Activated CD4-positive, alpha-beta T cell treated with anti-CD3 and anti-CD28 coated beads, Interleukin-2, amount 10 ng/mL, durations not matched to agents 7 days and 5 days (primary cell): ENCODE results near the gene UMOD. TPM values are rescaled to one million over a fixed set of nuclear protein-coding genes. Genes with fewer than 3 reads are reported as not detected.

Experiments
- CTCF ChIA-PET: fragments of 350-600 bp; sonication (Branson Sonifier 250); formaldehyde crosslinking; loops from one replicate; lab custom pipeline; 2021; ENCODE audit warnings: antibody characterized with exemption; lab: Charles Lee
- POLR2A ChIA-PET: fragments of 350-600 bp; sonication (Branson Sonifier 250); formaldehyde crosslinking; loops from one replicate; lab custom pipeline; 2021; ENCODE audit warnings: antibody characterized with exemption; lab: Charles Lee
- DNase-seq: peaks from one replicate; pipeline ENCODE4 v3.0.0-alpha.2; 2020
- H3K27ac Mint-ChIP-seq: one replicate; pipeline ENCODE4 v1.8.0; 2021; ENCODE audit warnings: mild to moderate bottlenecking, moderate library complexity, mixed read lengths
- H3K27me3 Mint-ChIP-seq: one replicate; pipeline ENCODE4 v1.8.0; 2021; ENCODE audit warnings: mixed read lengths
- H3K36me3 Mint-ChIP-seq: one replicate; pipeline ENCODE4 v1.8.0; 2021; ENCODE audit warnings: low read depth, mixed read lengths
- H3K4me1 Mint-ChIP-seq: one replicate; pipeline ENCODE4 v1.8.0; 2021; ENCODE audit warnings: mixed read lengths
- H3K4me3 Mint-ChIP-seq: one replicate; pipeline ENCODE4 v1.8.0; 2021; ENCODE audit warnings: mild to moderate bottlenecking, moderate library complexity, mixed read lengths
- H3K9me3 Mint-ChIP-seq: one replicate; pipeline ENCODE4 v1.8.0; 2021; ENCODE audit warnings: mixed read lengths
- total RNA-seq, 2 experiments: library from RNA; stranded (reverse); gene quantifications; one replicate each; pipeline ENCODE4 v1.2.3, GENCODE V29; 2021

The UMOD gene
- total RNA-seq, 2 experiments from 2014 or later: not detected

DNA sequence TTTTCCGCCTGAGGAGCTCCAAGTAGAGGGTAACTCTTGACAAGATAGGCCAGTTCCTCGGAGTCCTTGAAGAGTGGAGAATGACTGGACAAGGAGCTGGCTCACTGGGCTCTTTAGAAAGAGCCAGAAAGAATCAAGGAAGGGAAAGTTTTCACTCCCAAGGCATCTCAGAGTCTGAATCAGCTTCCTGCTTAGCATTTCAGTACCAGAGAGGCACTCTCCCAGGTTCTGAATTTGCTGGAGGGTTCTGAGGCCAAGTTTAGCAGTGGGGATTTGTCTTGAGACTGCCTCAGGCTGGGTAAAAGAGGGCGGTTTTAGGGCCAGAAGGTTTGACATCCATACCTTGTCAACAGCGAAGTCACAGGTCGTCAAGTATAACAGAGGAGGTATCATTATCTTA is 50.7 kb downstream of the UMOD start:
- Mint-ChIP-seq H3K36me3 (no peaks in the 10 kb centered on the region), H3K27ac (no peak overlapping the region), H3K9me3 (no peaks in the 10 kb centered on the region), H3K27me3 (no peaks in the 10 kb centered on the region), H3K4me1 (no peaks in the 10 kb centered on the region), H3K4me3 (no peak overlapping the region)
- ChIA-PET CTCF (interaction anchor here (0.7 to 2.0 kb wide), 3 partner anchors 10 to 403 kb away, joined by 3 to 15 read pairs (median 5); no protein-coding TSS in a partner anchor), POLR2A (interaction anchor here (0.6 kb wide), 1 partner anchor 59 kb away, joined by 3 read pairs; no protein-coding TSS in a partner anchor)
- DNase-seq: no peak

DNA sequence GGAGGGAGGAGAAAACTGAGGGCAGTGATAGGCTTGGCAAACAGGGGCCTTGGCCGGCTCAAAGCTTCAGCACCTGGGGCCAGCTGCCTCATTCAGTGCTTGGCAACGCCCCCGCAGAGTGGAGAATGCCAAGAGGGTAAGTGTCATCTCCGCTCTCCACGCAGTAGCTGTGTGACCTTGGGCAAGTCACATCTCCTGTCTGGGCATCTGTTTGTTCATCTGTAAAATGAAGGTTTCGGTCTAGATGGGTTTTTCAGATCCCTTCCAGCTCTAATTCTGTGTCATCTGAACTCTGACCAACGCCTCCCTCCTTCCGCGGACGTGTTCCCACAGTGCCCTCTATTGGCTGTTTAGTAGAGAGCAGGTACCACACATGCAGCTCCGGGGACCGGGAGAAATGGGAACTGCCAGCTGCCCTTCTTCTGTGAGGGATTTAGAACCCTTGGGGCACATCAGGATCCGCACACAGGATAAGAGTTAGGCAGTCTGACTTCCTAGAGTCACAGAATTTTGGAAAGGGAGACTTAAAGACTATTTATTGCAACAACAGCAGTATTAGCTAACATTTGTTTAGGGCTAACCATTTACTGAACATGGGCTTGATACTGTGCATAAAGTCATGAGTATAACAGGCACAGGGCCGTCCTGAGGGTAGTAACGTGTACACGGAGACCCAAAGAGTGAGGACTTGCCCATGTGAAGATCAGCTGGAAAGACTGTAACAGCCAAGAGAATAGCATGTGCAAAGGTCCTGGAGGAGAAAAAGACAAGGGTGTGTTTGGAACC is 52.0 kb downstream of the UMOD start:
- ChIA-PET POLR2A (no interaction called here), CTCF (interaction anchor here (0.6 to 2.0 kb wide), 6 partner anchors 9 to 393 kb away, joined by 3 to 15 read pairs (median 3); no protein-coding TSS in a partner anchor)
- DNase-seq: peak; percentile 49
- H3K27ac Mint-ChIP-seq: no peak overlapping the region
- H3K9me3 Mint-ChIP-seq: no peaks in the 10 kb centered on the region
- no peaks in the 10 kb centered on the region for H3K36me3 Mint-ChIP-seq
- no peak overlapping the region for H3K4me3 Mint-ChIP-seq
- no peaks in the 10 kb centered on the region for H3K27me3 Mint-ChIP-seq
- H3K4me1 Mint-ChIP-seq: no peaks in the 10 kb centered on the region

DNA sequence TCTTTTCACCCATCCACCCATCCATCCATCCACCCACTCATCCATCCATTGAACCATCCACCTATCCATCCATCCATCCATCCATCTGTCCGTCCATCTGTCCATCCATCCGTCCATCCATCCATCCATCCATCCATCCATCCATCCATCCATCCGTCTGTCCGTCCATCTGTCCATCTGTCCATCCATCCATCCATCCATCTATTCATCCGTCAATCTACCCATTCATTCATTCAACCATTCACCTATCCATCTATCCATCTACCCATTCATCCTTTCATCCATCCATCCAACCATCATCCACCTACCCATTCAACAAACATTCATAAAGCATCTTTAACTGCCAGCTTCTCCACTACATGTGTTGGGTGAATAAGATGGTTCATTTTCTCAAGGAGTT is 54.1 kb downstream of the UMOD start:
- POLR2A ChIA-PET: interaction anchor here (0.6 kb wide), 1 partner anchor 65 kb away, joined by 3 read pairs; no protein-coding TSS in a partner anchor

DNA sequence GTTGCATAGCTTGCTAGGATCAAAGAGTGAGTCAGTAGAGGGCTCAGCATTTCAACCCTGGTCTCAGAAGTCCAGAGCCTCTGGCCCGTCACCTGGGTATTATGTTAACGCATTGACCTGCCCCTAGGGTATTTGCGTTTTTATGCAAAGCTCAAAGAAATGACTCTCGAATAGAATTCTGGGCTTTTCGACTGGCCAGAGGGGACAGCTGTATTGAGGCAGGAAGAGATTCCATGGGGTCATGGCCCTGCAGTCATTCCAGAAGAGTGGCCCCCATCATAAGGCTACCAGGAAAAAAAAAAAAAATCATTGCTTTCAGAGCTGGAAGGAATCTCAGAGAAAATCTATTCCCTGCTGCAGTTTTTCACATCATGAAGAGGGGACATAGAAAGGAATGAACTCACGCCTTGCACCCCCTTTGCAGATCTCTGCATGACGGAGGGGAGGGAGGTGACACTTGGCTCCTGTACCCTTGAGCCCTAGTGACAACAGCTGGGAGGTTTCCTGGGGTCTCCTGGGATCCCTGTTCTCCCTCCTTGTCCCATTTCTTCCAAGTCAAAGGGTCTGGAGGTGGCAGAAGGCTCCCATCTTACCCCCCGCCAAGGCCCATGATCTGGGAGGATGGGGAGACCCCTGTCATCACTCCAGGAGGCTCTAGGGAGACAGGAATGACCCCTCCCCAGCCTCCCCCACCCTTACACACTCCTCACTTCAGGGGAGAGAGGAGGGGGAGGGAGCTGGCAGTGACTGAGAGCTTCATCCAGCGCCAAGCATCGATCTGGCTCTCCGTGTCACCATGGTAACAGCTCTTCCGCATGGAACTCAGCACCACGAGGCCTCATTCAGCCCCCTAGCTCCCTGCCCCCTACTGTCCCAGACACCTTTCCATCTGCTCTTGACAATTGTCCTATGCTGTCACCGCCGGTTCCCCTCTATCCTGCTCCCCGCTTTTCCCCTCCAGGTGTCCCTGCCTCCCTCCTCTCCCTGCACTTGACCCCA is 61.0 kb downstream of the UMOD start:
- CTCF ChIA-PET: interaction anchor here (1.6 kb wide), 1 partner anchor 10 kb away, joined by 5 read pairs; no protein-coding TSS in a partner anchor
- Mint-ChIP-seq H3K9me3 (no peaks in the 10 kb centered on the region), H3K27ac (no peak overlapping the region)

More for the DNA sequence above, 54.1 kb downstream of the UMOD start:
- Mint-ChIP-seq H3K4me1 (no peaks in the 10 kb centered on the region), H3K4me3 (no peak overlapping the region), H3K27ac (no peak overlapping the region), H3K36me3 (no peaks in the 10 kb centered on the region), H3K27me3 (no peaks in the 10 kb centered on the region), H3K9me3 (no peaks in the 10 kb centered on the region)
- CTCF ChIA-PET: no interaction called here
- no peak for DNase-seq

DNA sequence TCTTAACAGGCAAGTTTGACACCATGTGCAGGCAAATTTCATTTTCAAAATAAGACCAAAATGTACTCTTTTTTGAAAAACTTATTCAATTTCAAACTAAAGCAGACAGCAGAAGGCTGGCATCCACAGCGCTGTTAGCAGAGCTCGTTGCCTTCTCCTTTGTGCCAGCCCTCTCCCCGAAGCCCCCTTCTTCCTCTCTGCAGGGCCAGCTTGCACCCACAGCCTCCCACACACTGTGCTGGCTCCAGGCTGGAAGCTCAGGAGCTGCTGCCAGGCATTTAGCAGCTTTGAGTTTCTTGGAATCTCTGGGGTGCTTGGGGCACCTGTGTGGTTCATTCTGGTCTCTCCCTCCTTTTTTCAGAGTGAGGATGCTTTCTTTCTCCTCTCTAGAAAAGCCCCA is 62.9 kb downstream of the UMOD start:
- Mint-ChIP-seq H3K27ac (no peak overlapping the region), H3K27me3 (no peaks in the 10 kb centered on the region), H3K4me3 (no peak overlapping the region), H3K9me3 (no peaks in the 10 kb centered on the region), H3K36me3 (no peaks in the 10 kb centered on the region), H3K4me1 (no peaks in the 10 kb centered on the region)
- ChIA-PET CTCF (no interaction called here), POLR2A (no interaction called here)
- no peak for DNase-seq

More for the DNA sequence above, 61.0 kb downstream of the UMOD start:
- Mint-ChIP-seq H3K36me3 (no peaks in the 10 kb centered on the region), H3K27me3 (no peaks in the 10 kb centered on the region), H3K4me1 (no peaks in the 10 kb centered on the region), H3K4me3 (no peak overlapping the region)
- no peak for DNase-seq
- POLR2A ChIA-PET: no interaction called here

DNA sequence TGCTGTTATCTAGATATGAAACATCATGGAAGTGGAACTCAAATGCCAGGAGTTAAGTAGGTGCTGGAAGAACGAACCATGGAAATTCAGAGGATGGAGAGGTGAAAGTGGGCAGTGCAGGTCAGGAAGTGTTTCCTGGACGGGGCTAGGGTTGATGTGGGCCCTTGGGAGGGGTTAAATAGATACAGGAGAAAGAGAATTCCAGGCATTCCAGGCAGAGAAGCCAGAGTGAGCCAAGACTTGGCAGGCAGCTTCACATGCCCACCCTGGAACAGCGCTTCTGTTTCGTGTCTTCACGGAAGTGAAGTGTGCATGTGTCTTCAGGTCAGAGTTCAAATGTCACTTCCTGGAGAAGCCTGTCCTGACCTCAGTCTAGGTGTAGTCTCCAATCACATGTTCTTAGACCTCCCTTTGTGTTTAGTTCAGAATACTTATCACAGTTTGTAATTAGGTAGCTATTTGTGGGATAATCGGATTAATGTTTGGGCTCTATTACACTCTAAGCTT is 66.5 kb downstream of the UMOD start:
- no peaks in the 10 kb centered on the region for H3K27me3 Mint-ChIP-seq
- DNase-seq: no peak
- no peaks in the 10 kb centered on the region for H3K4me1 Mint-ChIP-seq
- no peak overlapping the region for H3K27ac Mint-ChIP-seq
- no peak overlapping the region for H3K4me3 Mint-ChIP-seq
- H3K9me3 Mint-ChIP-seq: no peaks in the 10 kb centered on the region
- CTCF ChIA-PET: no interaction called here
- POLR2A ChIA-PET: no interaction called here
- no peaks in the 10 kb centered on the region for H3K36me3 Mint-ChIP-seq

Other genes starting within 250 kb of the UMOD start
- gene GP2, start 25.2 kb downstream of the UMOD start, total RNA-seq: not detected
- not detected for gene PDILT, start 52.0 kb upstream of the UMOD start, total RNA-seq
- gene ACSM5, start 56.8 kb upstream of the UMOD start, total RNA-seq: not detected
- not detected for gene ACSM2A, start 98.8 kb upstream of the UMOD start, total RNA-seq
- not detected for gene ACSM2B, start 223.7 kb upstream of the UMOD start, total RNA-seq